SU-DHL-6 (cell line): ENCODE data around the gene CAMK1D.

Experiments used
- H2AFZ ChIP-seq: fragments of 200-600 bp; sonication (generic); 2 replicates; pipeline ENCODE4 v1.6.1; 2014; ENCODE audit warnings: low read depth, mild to moderate bottlenecking, moderate library complexity, mixed read lengths, antibody characterized with exemption, low read length; ENCODE audit not compliant: severe bottlenecking
- H3F3A ChIP-seq: fragments of 200-600 bp; shearing (Covaris generic); 2 replicates; pipeline ENCODE4 v1.6.0; 2016; ENCODE audit warnings: antibody characterized with exemption, mild to moderate bottlenecking; ENCODE audit not compliant: insufficient read depth
- H3K27ac ChIP-seq: fragments of 200-600 bp; sonication (generic); 2 replicates; pipeline ENCODE4 v1.5.1; 2016; ENCODE audit warnings: low read depth, mild to moderate bottlenecking, low read length, moderate library complexity, mixed read lengths
- H3K27me3 ChIP-seq: fragments of 200-600 bp; sonication (generic), shearing (Covaris generic); 2 replicates; pipeline ENCODE4 v1.6.0; 2014; ENCODE audit warnings: mild to moderate bottlenecking, low read length
- H3K36me3 ChIP-seq: fragments of 200-600 bp; sonication (generic); 2 replicates; pipeline ENCODE4 v1.6.1; 2014; ENCODE audit warnings: mild to moderate bottlenecking, low read length, mixed read lengths
- H3K4me2 ChIP-seq: fragments of 300-600, 200-600 bp; shearing (Covaris generic), sonication (generic); 2 replicates; pipeline ENCODE4 v1.6.0; 2014; ENCODE audit warnings: low read length, low read depth, mild to moderate bottlenecking; ENCODE audit not compliant: poor library complexity, severe bottlenecking
- H3K4me3 ChIP-seq: fragments of 200-600 bp; sonication (generic); 2 replicates; pipeline ENCODE4 v1.5.1; 2014; ENCODE audit warnings: antibody characterized with exemption, low read length, mild to moderate bottlenecking, mixed read lengths; ENCODE audit not compliant: insufficient read depth, poor library complexity, severe bottlenecking
- H3K79me2 ChIP-seq: fragments of 200-600 bp; sonication (generic); 2 replicates; pipeline ENCODE4 v1.6.1; 2014; ENCODE audit warnings: mild to moderate bottlenecking, low read length, moderate library complexity; ENCODE audit not compliant: insufficient read depth
- H3K9ac ChIP-seq: fragments of 200-600 bp; sonication (generic); 2 replicates; pipeline ENCODE4 v1.7.0; 2014; ENCODE audit warnings: mild to moderate bottlenecking, low read length
- H3K9me2 ChIP-seq: fragments of 200-600 bp; sonication (generic); replicated peaks from 2 replicates; pipeline ENCODE4 v1.6.1; 2014; ENCODE audit warnings: low read length; ENCODE audit not compliant: insufficient read depth
- H3K9me3 ChIP-seq: fragments of 200-600 bp; sonication (generic); 2 replicates; pipeline ENCODE4 v1.6.1; 2014; ENCODE audit warnings: low read length, mixed read lengths; ENCODE audit not compliant: insufficient read depth
- H4K20me1 ChIP-seq: fragments of 200-600 bp; sonication (generic); 2 replicates; pipeline ENCODE4 v1.6.1; 2014; ENCODE audit warnings: low read depth, mild to moderate bottlenecking, antibody characterized with exemption, low read length, moderate library complexity, mixed read lengths
- EZH2phosphoT487 ChIP-seq: fragments of 200-600 bp; sonication (generic), shearing (Covaris generic); conservative IDR thresholded peaks from 2 replicates; pipeline ENCODE4 v1.6.1; 2018; ENCODE audit warnings: mild to moderate bottlenecking, antibody characterized with exemption, low read length, moderate library complexity, mixed read lengths
- TF ChIP-seq, protein P1 (sequence below): fragments of 200-600 bp; sonication (generic); IDR thresholded peaks from one replicate; pipeline ENCODE4 v1.5.1; 2017; ENCODE audit warnings: antibody characterized with exemption, mild to moderate bottlenecking, low read length, moderate library complexity; ENCODE audit not compliant: insufficient read depth, poor library complexity, severe bottlenecking

The CAMK1D gene

DNA sequence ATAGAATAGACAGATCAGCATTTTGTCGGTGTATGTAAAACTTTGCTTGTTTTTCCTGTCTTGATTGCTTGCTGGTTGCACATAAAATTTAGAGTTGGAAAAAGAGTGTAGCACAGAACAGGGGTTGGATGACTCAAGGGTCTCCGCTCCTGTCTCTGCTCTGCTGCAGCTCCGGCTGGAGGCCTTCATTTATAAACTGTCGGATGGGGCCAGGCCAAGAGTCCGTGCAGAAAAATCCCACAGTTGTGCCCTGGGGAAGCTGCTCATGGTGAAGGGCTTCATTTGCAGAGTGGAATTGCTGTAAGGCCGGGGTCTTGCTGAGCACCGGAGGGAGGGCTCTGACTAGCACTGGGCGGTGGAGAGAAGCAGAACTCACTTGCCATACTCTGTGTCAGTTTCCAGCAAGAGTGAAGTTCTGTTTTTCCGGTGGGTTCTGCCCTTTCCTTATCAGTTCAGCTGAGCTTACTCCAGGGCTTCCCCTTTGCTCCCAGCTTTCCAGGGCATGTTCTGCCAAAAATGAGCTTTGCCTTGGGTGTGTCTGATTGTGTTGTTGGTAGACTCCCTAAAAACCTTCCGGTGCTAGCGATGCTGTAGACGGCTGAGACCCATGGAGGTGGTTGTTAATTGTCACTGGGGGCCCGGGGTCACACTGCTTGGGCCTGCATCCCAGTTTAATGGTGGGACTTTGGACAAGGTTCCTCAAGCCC is 67.2 kb downstream of the CAMK1D start:
- peaks cover 95% of the 10 kb centered on the region for H3K79me2 ChIP-seq
- H3K9ac ChIP-seq: no peak overlapping the region
- H3K36me3 ChIP-seq: no peaks in the 10 kb centered on the region; the same call in 1 of the 2 replicates
- no peak overlapping the region for H2AFZ ChIP-seq
- H3K4me3 ChIP-seq: no peak overlapping the region
- TF ChIP-seq EZH2phosphoT487: no peak
- TF ChIP-seq, protein P1, sequence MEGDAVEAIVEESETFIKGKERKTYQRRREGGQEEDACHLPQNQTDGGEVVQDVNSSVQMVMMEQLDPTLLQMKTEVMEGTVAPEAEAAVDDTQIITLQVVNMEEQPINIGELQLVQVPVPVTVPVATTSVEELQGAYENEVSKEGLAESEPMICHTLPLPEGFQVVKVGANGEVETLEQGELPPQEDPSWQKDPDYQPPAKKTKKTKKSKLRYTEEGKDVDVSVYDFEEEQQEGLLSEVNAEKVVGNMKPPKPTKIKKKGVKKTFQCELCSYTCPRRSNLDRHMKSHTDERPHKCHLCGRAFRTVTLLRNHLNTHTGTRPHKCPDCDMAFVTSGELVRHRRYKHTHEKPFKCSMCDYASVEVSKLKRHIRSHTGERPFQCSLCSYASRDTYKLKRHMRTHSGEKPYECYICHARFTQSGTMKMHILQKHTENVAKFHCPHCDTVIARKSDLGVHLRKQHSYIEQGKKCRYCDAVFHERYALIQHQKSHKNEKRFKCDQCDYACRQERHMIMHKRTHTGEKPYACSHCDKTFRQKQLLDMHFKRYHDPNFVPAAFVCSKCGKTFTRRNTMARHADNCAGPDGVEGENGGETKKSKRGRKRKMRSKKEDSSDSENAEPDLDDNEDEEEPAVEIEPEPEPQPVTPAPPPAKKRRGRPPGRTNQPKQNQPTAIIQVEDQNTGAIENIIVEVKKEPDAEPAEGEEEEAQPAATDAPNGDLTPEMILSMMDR: no peak
- no peaks in the 10 kb centered on the region for H3K27me3 ChIP-seq
- H3K4me2 ChIP-seq: no peak overlapping the region
- H3K9me2 ChIP-seq: no peaks in the 10 kb centered on the region
- no peaks in the 10 kb centered on the region for H3K9me3 ChIP-seq
- H3F3A ChIP-seq: peaks cover 34% of the 10 kb centered on the region
- no peak overlapping the region for H3K27ac ChIP-seq
- peaks cover 21% of the 10 kb centered on the region; the same call in 1 of the 2 replicates for H4K20me1 ChIP-seq

DNA sequence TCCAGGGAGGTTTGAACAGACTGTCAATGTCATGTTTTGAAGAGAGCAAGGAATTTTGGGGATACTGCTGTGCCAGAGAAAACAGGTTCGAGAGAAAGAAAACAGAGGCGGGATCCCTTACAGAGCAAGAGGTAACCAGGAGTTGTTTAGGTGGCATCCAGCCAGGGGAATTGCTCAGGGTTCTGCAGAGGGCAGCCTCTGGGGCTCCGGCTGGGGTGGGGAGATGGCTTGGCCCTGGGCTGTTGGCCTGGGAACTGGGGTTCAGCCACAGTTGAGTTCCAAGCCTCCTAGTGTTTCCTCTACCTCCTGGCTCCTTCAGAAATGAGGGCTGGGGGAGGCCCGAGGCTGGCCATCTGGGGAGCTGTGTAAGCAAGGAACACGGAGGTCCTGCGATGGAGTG is 68.0 kb downstream of the CAMK1D start:
- H3K27me3 ChIP-seq: no peaks in the 10 kb centered on the region
- no peaks in the 10 kb centered on the region for H3K9me2 ChIP-seq
- no peak overlapping the region for H3K27ac ChIP-seq
- no peak overlapping the region for H2AFZ ChIP-seq
- H3F3A ChIP-seq: peaks cover 38% of the 10 kb centered on the region
- peaks cover 96% of the 10 kb centered on the region for H3K79me2 ChIP-seq
- H3K9ac ChIP-seq: no peak overlapping the region
- H3K9me3 ChIP-seq: no peaks in the 10 kb centered on the region
- H4K20me1 ChIP-seq: peaks cover 23% of the 10 kb centered on the region; the same call in 1 of the 2 replicates
- H3K4me3 ChIP-seq: no peak overlapping the region
- no peak overlapping the region for H3K4me2 ChIP-seq
- no peaks in the 10 kb centered on the region; the same call in 1 of the 2 replicates for H3K36me3 ChIP-seq
- TF ChIP-seq, protein P1: no peak
- no peak for TF ChIP-seq EZH2phosphoT487

DNA sequence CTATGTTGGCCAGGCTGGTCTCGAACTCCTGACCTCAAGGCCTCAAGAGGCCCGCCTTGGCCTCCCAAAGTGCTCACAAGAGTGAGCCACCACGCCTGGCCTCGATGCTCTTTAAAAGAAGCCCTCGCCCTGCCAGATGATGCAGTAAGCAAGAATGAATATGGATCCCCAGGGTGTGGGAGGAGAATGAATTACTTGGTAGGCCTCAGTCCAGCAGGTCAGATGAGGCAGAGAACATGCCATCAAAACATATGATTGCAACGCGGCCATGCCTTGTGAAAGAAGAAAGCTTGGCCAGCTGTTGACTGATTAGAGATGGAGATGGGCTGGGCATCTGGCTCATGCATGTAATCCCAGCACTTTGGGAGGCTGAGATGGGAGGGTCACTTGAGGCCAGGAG is 68.7 kb downstream of the CAMK1D start:
- TF ChIP-seq, protein P1: no peak
- TF ChIP-seq EZH2phosphoT487: no peak
- Histone ChIP-seq H3K9me2 (no peaks in the 10 kb centered on the region), H3K79me2 (peaks cover 96% of the 10 kb centered on the region), H2AFZ (no peak overlapping the region), H3F3A (peaks cover 38% of the 10 kb centered on the region), H3K9ac (no peak overlapping the region), H3K4me2 (no peak overlapping the region), H3K9me3 (no peaks in the 10 kb centered on the region), H3K27me3 (no peaks in the 10 kb centered on the region), H4K20me1 (peaks cover 23% of the 10 kb centered on the region; the same call in 1 of the 2 replicates), H3K4me3 (no peak overlapping the region), H3K27ac (no peak overlapping the region), H3K36me3 (no peaks in the 10 kb centered on the region)
